Measurements from ENCODE around the gene GNG12. TPM values are rescaled to one million over a fixed set of nuclear protein-coding genes. Genes with fewer than 3 reads are reported as not detected.
A peak's percentile ranks its signal among the peaks of the same experiment; 100 is the strongest.

GNG12 gene
- total RNA-seq, 6 experiments from 2014 or later: 172 to 229 (median 198) TPM

DNA sequence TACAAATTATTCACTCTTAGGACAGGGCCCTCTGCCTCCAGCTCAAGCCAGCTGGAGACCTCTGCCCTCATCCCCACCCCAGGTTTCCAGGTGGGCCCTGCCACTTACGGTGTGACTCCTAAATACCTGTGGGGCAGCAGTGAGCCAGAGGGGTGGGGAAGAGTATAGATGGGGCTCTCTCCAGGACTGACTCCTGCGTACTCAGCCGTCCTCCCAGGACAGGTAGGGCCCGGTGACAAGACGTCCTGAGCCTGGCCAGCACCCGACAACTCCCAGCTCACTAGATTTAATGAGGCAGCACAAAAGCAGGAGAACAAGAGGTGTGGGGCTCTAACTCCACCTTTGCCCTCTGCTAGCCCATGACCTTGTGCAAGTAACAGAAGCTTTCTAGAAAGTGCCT lies 16.8 kb downstream of the GNG12 start:
- Mint-ChIP-seq H3K27me3 (ENCODE audit: insufficient read depth) (no peaks in the 10 kb centered on the region), H3K9me3 (no peaks in the 10 kb centered on the region), H3K4me1 (ENCODE audit: low read depth) (peaks cover 66% of the 10 kb centered on the region), H3K36me3 (ENCODE audit: low read depth) (peaks cover 19% of the 10 kb centered on the region), H3K27ac (no peak overlapping the region), H3K4me3 (no peak overlapping the region)
- no peak for DNase-seq
- TF ChIP-seq, protein P1, sequence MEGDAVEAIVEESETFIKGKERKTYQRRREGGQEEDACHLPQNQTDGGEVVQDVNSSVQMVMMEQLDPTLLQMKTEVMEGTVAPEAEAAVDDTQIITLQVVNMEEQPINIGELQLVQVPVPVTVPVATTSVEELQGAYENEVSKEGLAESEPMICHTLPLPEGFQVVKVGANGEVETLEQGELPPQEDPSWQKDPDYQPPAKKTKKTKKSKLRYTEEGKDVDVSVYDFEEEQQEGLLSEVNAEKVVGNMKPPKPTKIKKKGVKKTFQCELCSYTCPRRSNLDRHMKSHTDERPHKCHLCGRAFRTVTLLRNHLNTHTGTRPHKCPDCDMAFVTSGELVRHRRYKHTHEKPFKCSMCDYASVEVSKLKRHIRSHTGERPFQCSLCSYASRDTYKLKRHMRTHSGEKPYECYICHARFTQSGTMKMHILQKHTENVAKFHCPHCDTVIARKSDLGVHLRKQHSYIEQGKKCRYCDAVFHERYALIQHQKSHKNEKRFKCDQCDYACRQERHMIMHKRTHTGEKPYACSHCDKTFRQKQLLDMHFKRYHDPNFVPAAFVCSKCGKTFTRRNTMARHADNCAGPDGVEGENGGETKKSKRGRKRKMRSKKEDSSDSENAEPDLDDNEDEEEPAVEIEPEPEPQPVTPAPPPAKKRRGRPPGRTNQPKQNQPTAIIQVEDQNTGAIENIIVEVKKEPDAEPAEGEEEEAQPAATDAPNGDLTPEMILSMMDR (IDR thresholded peaks at IDR 0.05): no peak

DNA sequence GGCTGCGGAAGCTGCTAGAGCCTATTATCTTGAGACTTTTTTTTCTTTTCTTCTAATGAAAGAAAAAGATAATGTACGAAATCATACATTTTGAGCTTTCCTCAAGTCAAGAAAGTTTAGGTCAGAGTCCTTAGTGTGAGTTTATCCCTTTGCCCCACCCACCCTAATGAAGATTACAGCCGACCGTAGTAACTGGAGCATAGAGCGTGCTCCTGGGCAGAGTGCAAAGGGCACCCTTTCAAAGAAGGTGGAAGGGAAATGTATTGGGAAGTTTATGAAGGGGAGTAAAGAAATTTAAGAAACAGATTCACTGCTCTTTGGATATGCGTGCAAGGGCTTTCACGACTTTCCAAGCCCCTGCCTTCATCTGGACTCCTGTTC lies 17.2 kb downstream of the GNG12 start:
- H3K9me3 Mint-ChIP-seq: no peaks in the 10 kb centered on the region
- H3K27me3 Mint-ChIP-seq (ENCODE audit: insufficient read depth): no peaks in the 10 kb centered on the region
- no peak overlapping the region for H3K27ac Mint-ChIP-seq
- no peak for DNase-seq
- TF ChIP-seq, protein P1 (IDR thresholded peaks at IDR 0.05): no peak
- peaks cover 70% of the 10 kb centered on the region for H3K4me1 Mint-ChIP-seq (ENCODE audit: low read depth)
- H3K36me3 Mint-ChIP-seq (ENCODE audit: low read depth): peaks cover 23% of the 10 kb centered on the region
- no peak overlapping the region for H3K4me3 Mint-ChIP-seq

DNA sequence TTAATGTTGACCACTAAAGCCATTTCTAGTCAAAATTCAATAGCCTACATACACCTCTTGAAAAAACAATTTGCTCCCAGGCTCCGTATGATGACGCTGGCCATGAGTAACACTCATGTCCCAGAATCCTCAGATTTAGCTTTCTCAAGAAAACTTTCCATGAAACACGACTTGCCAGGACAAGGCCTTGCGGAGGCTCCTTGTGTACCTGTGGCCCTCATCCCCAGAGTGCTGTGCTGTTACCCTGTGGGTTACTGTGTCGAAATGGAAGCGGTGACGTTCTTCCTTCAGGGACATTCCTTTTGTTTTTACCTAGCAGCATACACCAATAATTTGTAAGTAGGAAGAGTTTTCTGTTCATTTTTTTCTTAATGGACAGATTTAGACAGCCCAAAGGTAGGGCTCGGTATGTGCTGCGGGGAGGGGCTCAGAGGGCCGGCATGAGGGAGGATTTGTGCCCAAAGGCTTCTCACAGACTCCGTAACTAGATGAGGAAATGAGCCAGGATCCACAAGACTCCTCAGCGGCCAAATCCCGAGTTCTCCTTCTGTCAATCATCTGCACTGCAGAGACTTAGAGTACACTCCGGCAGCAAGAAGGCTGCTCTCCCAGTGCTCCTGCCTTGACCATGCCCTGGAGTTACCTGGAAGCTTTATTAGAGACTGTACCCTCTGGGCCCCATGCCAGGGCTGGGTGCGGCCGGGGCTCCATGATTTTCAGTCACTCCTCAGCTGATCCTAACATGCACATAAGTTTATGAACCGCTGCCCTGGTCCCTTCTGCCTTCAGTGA lies 17.8 kb downstream of the GNG12 start:
- peak overlapping the region; percentile 13; the same call in 1 of the 2 replicates for H3K4me3 Mint-ChIP-seq
- DNase-seq: no peak
- H3K4me1 Mint-ChIP-seq (ENCODE audit: low read depth): peaks cover 75% of the 10 kb centered on the region

DNA sequence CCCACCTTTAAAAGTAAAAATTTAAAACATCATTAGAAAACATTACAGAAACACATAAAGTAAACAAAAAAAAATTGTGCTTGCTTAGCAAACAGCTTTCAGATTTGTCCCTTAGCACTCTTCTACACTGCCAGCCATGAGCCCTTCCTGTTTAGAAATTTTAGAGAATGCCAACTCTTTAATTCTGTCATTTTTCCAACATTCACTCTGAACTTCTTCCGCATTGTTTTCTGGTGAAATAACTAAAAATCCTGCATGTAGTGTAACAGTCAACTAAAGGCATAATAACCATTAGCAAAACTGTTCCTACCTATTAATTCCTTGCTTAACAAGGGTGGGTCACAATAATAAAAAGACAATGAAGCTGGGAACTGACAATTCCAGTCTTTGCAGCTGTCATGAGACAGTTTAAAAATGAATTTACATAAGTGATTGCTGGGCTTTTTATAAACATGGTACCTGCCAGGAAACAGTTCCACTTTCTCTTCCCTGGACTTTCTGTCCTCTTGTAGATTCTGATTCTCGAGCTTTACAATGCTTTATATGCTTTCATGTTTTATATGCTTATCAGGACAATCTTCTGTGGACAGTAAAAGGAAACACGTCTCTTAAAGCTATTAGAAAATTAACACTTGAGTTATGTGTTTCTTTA lies 19.0 kb downstream of the GNG12 start:
- peak overlapping the region; percentile 47; the same call in 1 of the 2 replicates for H3K4me3 Mint-ChIP-seq
- TF ChIP-seq, protein P1 (IDR thresholded peaks at IDR 0.05): no peak
- peaks cover 36% of the 10 kb centered on the region for H3K36me3 Mint-ChIP-seq (ENCODE audit: low read depth)
- peak overlapping the region; percentile 59 for H3K27ac Mint-ChIP-seq
- DNase-seq: no peak
- H3K4me1 Mint-ChIP-seq (ENCODE audit: low read depth): peaks cover 74% of the 10 kb centered on the region
- no peaks in the 10 kb centered on the region for H3K27me3 Mint-ChIP-seq (ENCODE audit: insufficient read depth)
- H3K9me3 Mint-ChIP-seq: no peaks in the 10 kb centered on the region

More for the DNA sequence above, 17.8 kb downstream of the GNG12 start:
- TF ChIP-seq, protein P1 (IDR thresholded peaks at IDR 0.05): no peak
- Mint-ChIP-seq H3K9me3 (no peaks in the 10 kb centered on the region), H3K27me3 (ENCODE audit: insufficient read depth) (no peaks in the 10 kb centered on the region), H3K27ac (peak overlapping the region; percentile 59; the same call in 1 of the 2 replicates), H3K36me3 (ENCODE audit: low read depth) (peaks cover 29% of the 10 kb centered on the region)

DNA sequence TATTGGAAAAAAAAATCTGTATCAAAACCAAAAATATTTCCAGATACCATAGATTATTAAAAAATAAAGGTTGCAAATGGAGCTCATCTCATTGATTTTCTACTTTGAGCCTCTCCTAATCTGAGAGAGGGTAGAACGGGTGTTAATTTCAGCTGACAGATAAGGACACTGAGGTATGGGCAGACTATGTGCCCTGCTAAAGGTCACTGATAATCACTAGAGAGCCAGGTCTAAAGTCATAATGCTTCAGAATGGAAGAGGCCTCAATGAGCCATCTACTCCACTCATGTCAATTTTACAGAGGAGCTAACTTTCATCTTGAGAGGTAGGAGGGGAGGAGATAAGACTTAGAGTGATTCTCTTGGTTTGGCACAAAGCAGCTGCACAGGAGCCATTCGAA lies 21.0 kb downstream of the GNG12 start:
- DNase-seq: no peak
- no peaks in the 10 kb centered on the region for H3K27me3 Mint-ChIP-seq (ENCODE audit: insufficient read depth)
- TF ChIP-seq, protein P1 (IDR thresholded peaks at IDR 0.05): no peak
- H3K4me3 Mint-ChIP-seq: no peak overlapping the region
- peaks cover 70% of the 10 kb centered on the region for H3K4me1 Mint-ChIP-seq (ENCODE audit: low read depth)
- no peak overlapping the region for H3K27ac Mint-ChIP-seq
- H3K9me3 Mint-ChIP-seq: no peaks in the 10 kb centered on the region
- H3K36me3 Mint-ChIP-seq (ENCODE audit: low read depth): peaks cover 43% of the 10 kb centered on the region
